Hepatocyte (in vitro differentiated cells): ENCODE data around the gene FHOD3. TPM values are rescaled to one million over a fixed set of nuclear protein-coding genes. Genes with fewer than 3 reads are reported as not detected.

Source experiments
- DNase-seq: peaks from one replicate; pipeline ENCODE4 v3.0.0-alpha.2; 2016; ENCODE audit warnings: low spot score
- H2AFZ ChIP-seq: fragments of 200-600 bp; sonication (generic); 2 replicates; pipeline ENCODE4 v1.6.0; 2016; ENCODE audit warnings: antibody characterized with exemption, mild to moderate bottlenecking
- H3K27ac ChIP-seq: fragments of 200-600 bp; sonication (generic); 2 replicates; pipeline ENCODE4 v1.5.1; 2016; ENCODE audit warnings: mild to moderate bottlenecking
- H3K27me3 ChIP-seq: fragments of 200-600 bp; sonication (generic); 2 replicates; pipeline ENCODE4 v1.6.1; 2016
- H3K36me3 ChIP-seq: fragments of 200-600 bp; sonication (generic); replicated peaks from 2 replicates; pipeline ENCODE4 v1.5.1; 2016; ENCODE audit warnings: low read depth; ENCODE audit not compliant: insufficient read depth
- H3K4me1 ChIP-seq: fragments of 200-600 bp; sonication (generic); 2 replicates; pipeline ENCODE4 v1.5.1; 2016; ENCODE audit warnings: mild to moderate bottlenecking, moderate library complexity; ENCODE audit not compliant: insufficient read depth
- H3K4me2 ChIP-seq: fragments of 200-600 bp; sonication (generic); 2 replicates; pipeline ENCODE4 v1.6.0; 2016
- H3K4me3 ChIP-seq: fragments of 200-600 bp; sonication (generic); 2 replicates; pipeline ENCODE4 v1.5.1; 2016; ENCODE audit warnings: mild to moderate bottlenecking
- H3K79me2 ChIP-seq: fragments of 200-600 bp; sonication (generic); 2 replicates; pipeline ENCODE4 v1.6.0; 2017; ENCODE audit warnings: mild to moderate bottlenecking
- H3K9me2 ChIP-seq: fragments of 200-600 bp; sonication (generic); replicated peaks from 2 replicates; pipeline ENCODE4 v1.6.0; 2017; ENCODE audit warnings: mild to moderate bottlenecking; ENCODE audit not compliant: insufficient read depth
- H3K9me3 ChIP-seq: fragments of 200-600 bp; sonication (generic); 2 replicates; pipeline ENCODE4 v1.5.1; 2016; ENCODE audit warnings: low read depth, mild to moderate bottlenecking
- H4K20me1 ChIP-seq: fragments of 200-600 bp; sonication (generic); 2 replicates; pipeline ENCODE4 v1.6.0; 2016; ENCODE audit warnings: mild to moderate bottlenecking; ENCODE audit not compliant: insufficient read depth, poor library complexity, severe bottlenecking
- CTCF ChIP-seq: fragments of 200-600 bp; sonication (generic); IDR thresholded peaks from 2 replicates; pipeline ENCODE4 v1.5.1; 2016; ENCODE audit warnings: antibody characterized with exemption, mild to moderate bottlenecking; ENCODE audit not compliant: poor library complexity
- EZH2 ChIP-seq: fragments of 200-600 bp; sonication (generic); IDR thresholded peaks from 2 replicates; pipeline ENCODE4 v1.6.1; 2016; ENCODE audit warnings: antibody characterized with exemption, mild to moderate bottlenecking, borderline replicate concordance
- EZH2phosphoT487 ChIP-seq: fragments of 200-600 bp; sonication (generic); IDR thresholded peaks from one replicate; pipeline ENCODE4 v1.6.1; 2018; ENCODE audit warnings: antibody characterized with exemption, mild to moderate bottlenecking, low read depth, moderate library complexity; ENCODE audit not compliant: unreplicated experiment, severe bottlenecking
- WGBS: methylation state at CpG from one replicate; pipeline ENCODE4 v1.1.6; 2016; ENCODE audit warnings: low lambda C conversion rate; ENCODE audit errors: missing lambda C conversion rate; 5-methylcytosine and 5-hydroxymethylcytosine counted together
- polyA plus RNA-seq: library from polyadenylated mRNA; unstranded; fragments of >200 nt; fragmentation: Nextera tagmentation; extraction: Ambion mirVana; gene quantifications from 2 replicates; pipeline ENCODE4 v1.2.1, GENCODE V29; 2016
- total RNA-seq: library from RNA; depleted of rRNA; stranded (reverse); fragments of >200 nt; gene quantifications from 2 replicates; pipeline ENCODE4 v1.2.3, GENCODE V29; 2014

The FHOD3 gene
- total and polyA plus RNA-seq, 2 experiments from 2014 or later = 1.7 to 2.7 TPM

- H3K9me3 ChIP-seq = no peaks in the 10 kb centered on the region
- H3K27ac ChIP-seq = no peak overlapping the region
- H2AFZ ChIP-seq = no peak overlapping the region
- no peaks in the 10 kb centered on the region for H4K20me1 ChIP-seq
- H3K27me3 ChIP-seq = no peaks in the 10 kb centered on the region
- H3K4me2 ChIP-seq = no peak overlapping the region
- no peak for DNase-seq
- no peaks in the 10 kb centered on the region for H3K9me2 ChIP-seq
- H3K79me2 ChIP-seq = no peaks in the 10 kb centered on the region
- no peaks in the 10 kb centered on the region for H3K36me3 ChIP-seq
- no peaks in the 10 kb centered on the region for H3K4me1 ChIP-seq
- H3K4me3 ChIP-seq = no peak overlapping the region
- TF ChIP-seq EZH2phosphoT487 (no peak), EZH2 (no peak), CTCF (no peak)
Measured at GRCh38 chr18:36811955-36812354, 514.4 kb downstream of the FHOD3 start.

GRCh38 chr18:36812678-36813077 is 515.2 kb downstream of the FHOD3 start:
- Histone ChIP-seq H3K4me2 (no peak overlapping the region), H3K27ac (no peak overlapping the region), H3K27me3 (no peaks in the 10 kb centered on the region), H3K4me1 (no peaks in the 10 kb centered on the region), H4K20me1 (no peaks in the 10 kb centered on the region), H3K9me3 (no peaks in the 10 kb centered on the region), H3K79me2 (no peaks in the 10 kb centered on the region), H3K9me2 (no peaks in the 10 kb centered on the region), H3K4me3 (no peak overlapping the region), H3K36me3 (no peaks in the 10 kb centered on the region), H2AFZ (no peak overlapping the region)
- DNase-seq = no peak
- 89% methylated on average over 3 of the region's 3 CpGs for whole genome bisulfite sequencing
- TF ChIP-seq EZH2 (no peak), CTCF (no peak), EZH2phosphoT487 (no peak)

GRCh38 chr18:36813101-36813775 is 515.7 kb downstream of the FHOD3 start:
- H3K27me3 ChIP-seq = no peaks in the 10 kb centered on the region
- no peak for DNase-seq
- no peaks in the 10 kb centered on the region for H3K9me2 ChIP-seq
- H3K27ac ChIP-seq = no peak overlapping the region
- WGBS = 93% methylated on average over 4 of the region's 4 CpGs
- no peaks in the 10 kb centered on the region for H3K4me1 ChIP-seq
- TF ChIP-seq CTCF = no peak
- no peak for TF ChIP-seq EZH2phosphoT487
- no peak for TF ChIP-seq EZH2
- H4K20me1 ChIP-seq = no peaks in the 10 kb centered on the region
- H3K79me2 ChIP-seq = no peaks in the 10 kb centered on the region
- no peak overlapping the region for H3K4me2 ChIP-seq
- no peak overlapping the region for H3K4me3 ChIP-seq
- no peaks in the 10 kb centered on the region for H3K36me3 ChIP-seq
- H2AFZ ChIP-seq = no peak overlapping the region
- no peaks in the 10 kb centered on the region for H3K9me3 ChIP-seq

DNA sequence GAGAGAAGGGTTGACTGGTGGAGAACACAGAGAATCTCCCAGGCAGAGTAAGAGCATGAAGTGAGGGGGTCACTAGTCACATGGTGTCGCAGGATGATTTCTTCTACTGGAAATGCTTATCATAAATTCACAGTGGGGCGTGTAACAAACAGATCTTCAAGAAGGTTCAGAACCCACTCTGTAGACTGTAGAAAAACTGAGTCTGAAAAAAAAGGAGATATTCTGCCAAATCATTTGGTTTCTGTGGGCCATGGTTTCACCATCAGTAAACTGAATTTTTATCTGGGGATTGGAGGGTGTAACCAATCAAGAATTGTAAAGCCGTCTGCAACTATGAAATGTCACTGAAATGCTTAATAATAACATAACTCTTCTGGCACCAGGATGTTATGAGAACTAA is 516.3 kb downstream of the FHOD3 start:
- Histone ChIP-seq H3K27me3 (no peaks in the 10 kb centered on the region), H2AFZ (no peak overlapping the region), H4K20me1 (no peaks in the 10 kb centered on the region), H3K9me3 (no peaks in the 10 kb centered on the region), H3K4me3 (no peak overlapping the region), H3K4me2 (no peak overlapping the region), H3K36me3 (no peaks in the 10 kb centered on the region), H3K79me2 (no peaks in the 10 kb centered on the region), H3K27ac (no peak overlapping the region), H3K9me2 (no peaks in the 10 kb centered on the region), H3K4me1 (no peaks in the 10 kb centered on the region)
- 99% methylated on average over 3 of the region's 3 CpGs for WGBS
- TF ChIP-seq CTCF (no peak), EZH2 (no peak), EZH2phosphoT487 (no peak)
- no peak for DNase-seq
